ENCODE results near the gene TRPM3.

DNA sequence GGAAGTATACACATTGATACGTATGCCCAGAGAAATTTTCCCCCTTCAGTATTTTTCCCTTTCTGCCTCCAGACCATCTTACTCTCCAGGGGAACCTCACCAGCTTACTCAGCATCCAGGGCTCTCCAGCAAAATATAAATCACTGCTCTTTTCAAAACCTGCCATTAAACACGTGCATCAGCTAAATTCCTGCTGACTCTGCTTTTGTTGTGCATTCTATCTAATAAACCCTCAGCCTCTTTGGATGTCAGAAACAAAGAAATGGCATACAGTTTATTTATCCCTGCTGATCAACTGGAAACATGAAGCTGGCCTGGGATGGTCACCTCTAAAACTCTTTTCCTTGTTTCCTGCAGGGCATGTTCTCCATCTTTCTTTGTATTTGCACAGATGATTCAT lies 126.8 kb downstream of the TRPM3 start:
- TF ChIP-seq TGIF2 (CRISPR knock-in tag; IDR thresholded peaks at IDR 0.05) (no peak), DIDO1 (tag; IDR thresholded peaks at IDR 0.05; ENCODE audit: low read depth) (no peak), MAX (CRISPR knock-in tag; IDR thresholded peaks at IDR 0.05) (no peak), CTCF (IDR thresholded peaks at IDR 0.05 in 2 of 3, conservative IDR thresholded peaks at IDR 0.05 in 1 of 3; ENCODE audit: insufficient read depth in 2 of 3, low read depth in 1 of 3, low read length in 3 of 3) (no peak), ZNF140 (CRISPR knock-in tag; IDR thresholded peaks at IDR 0.05) (no peak), E2F3 (CRISPR knock-in tag; IDR thresholded peaks at IDR 0.05) (no peak), ZNF57 (CRISPR knock-in tag; IDR thresholded peaks at IDR 0.05) (no peak), MEF2A (IDR thresholded peaks at IDR 0.05; ENCODE audit: control insufficient read depth, low read depth, low read length) (no peak), HDGF (IDR thresholded peaks at IDR 0.05) (no peak), ZBTB12 (CRISPR knock-in tag; IDR thresholded peaks at IDR 0.05) (no peak), POLR3G (IDR thresholded peaks at IDR 0.05; ENCODE audit: extremely low read depth, insufficient read length, insufficient replicate concordance) (no peak), PHB (CRISPR knock-in tag; IDR thresholded peaks at IDR 0.05) (no peak)
- TF ChIP-seq, protein P1, sequence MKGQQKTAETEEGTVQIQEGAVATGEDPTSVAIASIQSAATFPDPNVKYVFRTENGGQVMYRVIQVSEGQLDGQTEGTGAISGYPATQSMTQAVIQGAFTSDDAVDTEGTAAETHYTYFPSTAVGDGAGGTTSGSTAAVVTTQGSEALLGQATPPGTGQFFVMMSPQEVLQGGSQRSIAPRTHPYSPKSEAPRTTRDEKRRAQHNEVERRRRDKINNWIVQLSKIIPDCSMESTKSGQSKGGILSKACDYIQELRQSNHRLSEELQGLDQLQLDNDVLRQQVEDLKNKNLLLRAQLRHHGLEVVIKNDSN (CRISPR knock-in tag; IDR thresholded peaks at IDR 0.05): no peak
- TF ChIP-seq, protein P2, sequence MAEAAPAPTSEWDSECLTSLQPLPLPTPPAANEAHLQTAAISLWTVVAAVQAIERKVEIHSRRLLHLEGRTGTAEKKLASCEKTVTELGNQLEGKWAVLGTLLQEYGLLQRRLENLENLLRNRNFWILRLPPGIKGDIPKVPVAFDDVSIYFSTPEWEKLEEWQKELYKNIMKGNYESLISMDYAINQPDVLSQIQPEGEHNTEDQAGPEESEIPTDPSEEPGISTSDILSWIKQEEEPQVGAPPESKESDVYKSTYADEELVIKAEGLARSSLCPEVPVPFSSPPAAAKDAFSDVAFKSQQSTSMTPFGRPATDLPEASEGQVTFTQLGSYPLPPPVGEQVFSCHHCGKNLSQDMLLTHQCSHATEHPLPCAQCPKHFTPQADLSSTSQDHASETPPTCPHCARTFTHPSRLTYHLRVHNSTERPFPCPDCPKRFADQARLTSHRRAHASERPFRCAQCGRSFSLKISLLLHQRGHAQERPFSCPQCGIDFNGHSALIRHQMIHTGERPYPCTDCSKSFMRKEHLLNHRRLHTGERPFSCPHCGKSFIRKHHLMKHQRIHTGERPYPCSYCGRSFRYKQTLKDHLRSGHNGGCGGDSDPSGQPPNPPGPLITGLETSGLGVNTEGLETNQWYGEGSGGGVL (CRISPR knock-in tag; IDR thresholded peaks at IDR 0.05): no peak

Data from K562 (cell line).